Measurements from ENCODE around the gene HSPA12B. TPM values are rescaled to one million over a fixed set of nuclear protein-coding genes. Genes with fewer than 3 reads are reported as not detected.

HSPA12B gene
- total RNA-seq, 3 donors from 2014 or later (not counting 1 experiment from before 2014, with no cell fraction given) = not detected

GRCh38 chr20:3786126-3786484 is 53.6 kb downstream of the HSPA12B start:
- no peaks in the 10 kb centered on the region for H3K9me3 Mint-ChIP-seq
- Histone ChIP-seq H3K27ac (ENCODE audit: low read length) (peak overlapping the region; percentile 57), H3K4me3 (ENCODE audit: low read length) (peak overlapping the region; percentile 46), H3K36me3 (ENCODE audit: control insufficient read depth, insufficient read depth, low read length) (no peaks in the 10 kb centered on the region), H3K4me1 (ENCODE audit: control insufficient read depth, insufficient read depth, low read length) (peaks cover 29% of the 10 kb centered on the region), H3K27me3 (ENCODE audit: control insufficient read depth, insufficient read depth, low read length) (no peaks in the 10 kb centered on the region), H3K9me3 (ENCODE audit: control insufficient read depth, insufficient read depth, low read length) (no peaks in the 10 kb centered on the region)
- H3K36me3 Mint-ChIP-seq = no peaks in the 10 kb centered on the region
- WGBS (ENCODE audit: insufficient coverage) = 6% methylated on average over 35 of the region's 35 CpGs
- DNase-seq (peak in 1 of 2 donors; percentile 70), ATAC-seq (peak; percentile 26 to 38 (median 32))
- H3K27ac Mint-ChIP-seq = peak overlapping the region; percentile 48 to 51
- H3K27me3 Mint-ChIP-seq (ENCODE audit: low read depth in 2 of 2) = no peaks in the 10 kb centered on the region
- peak overlapping the region; percentile 84 for H3K4me3 Mint-ChIP-seq
- peaks cover 23 to 51% of the 10 kb centered on the region in 2 donors for H3K4me1 Mint-ChIP-seq
- intact Hi-C loops (cut with micrococcal nuclease) = loop anchor here (2.0 to 10.0 kb wide), 2 partner anchors 69 to 299 kb away; no protein-coding TSS in a partner anchor
- no peak for TF ChIP-seq CTCF (IDR thresholded peaks at IDR 0.05)

- no peaks in the 10 kb centered on the region for H3K9me3 Mint-ChIP-seq
- DNase-seq (peak; percentile 93), ATAC-seq (peak; percentile 93 to 98 (median 95))
- H3K4me3 Mint-ChIP-seq = peak within 1 kb of the TSS; percentile 84
- peaks cover 18 to 44% of the 10 kb centered on the region in 2 donors for H3K4me1 Mint-ChIP-seq
- peak within 1 kb of the TSS; percentile 57 for H3K27ac ChIP-seq (ENCODE audit: low read length)
- peak within 1 kb of the TSS; percentile 65 to 69 for H3K27ac Mint-ChIP-seq
- WGBS (ENCODE audit: insufficient coverage) = 1% methylated on average over 65 of the region's 70 CpGs
- H3K27me3 ChIP-seq (ENCODE audit: control insufficient read depth, insufficient read depth, low read length) = no peaks in the 10 kb centered on the region
- H3K36me3 Mint-ChIP-seq = no peaks in the 10 kb centered on the region
- peak; percentile 84 for TF ChIP-seq CTCF (IDR thresholded peaks at IDR 0.05)
- H3K4me3 ChIP-seq (ENCODE audit: low read length) = peak within 1 kb of the TSS; percentile 50
- no peaks in the 10 kb centered on the region for H3K27me3 Mint-ChIP-seq (ENCODE audit: low read depth in 2 of 2)
- peaks cover 25% of the 10 kb centered on the region for H3K4me1 ChIP-seq (ENCODE audit: control insufficient read depth, insufficient read depth, low read length)
- intact Hi-C loops (cut with micrococcal nuclease) = loop anchor here (1.0 to 10.0 kb wide), 3 partner anchors 34 to 298 kb away; partner anchors contain the start of gene AP5S1
- no peaks in the 10 kb centered on the region for H3K9me3 ChIP-seq (ENCODE audit: control insufficient read depth, insufficient read depth, low read length)
- no peaks in the 10 kb centered on the region for H3K36me3 ChIP-seq (ENCODE audit: control insufficient read depth, insufficient read depth, low read length)
These were observed 54.3 kb downstream of the HSPA12B start, which contains the start of gene CENPB for GRCh38 chr20:3786665-3787323. TSS of gene CENPB (minus strand) at chr20:3786740. CDS start at chr20:3786483, 257 bp downstream.

DNA sequence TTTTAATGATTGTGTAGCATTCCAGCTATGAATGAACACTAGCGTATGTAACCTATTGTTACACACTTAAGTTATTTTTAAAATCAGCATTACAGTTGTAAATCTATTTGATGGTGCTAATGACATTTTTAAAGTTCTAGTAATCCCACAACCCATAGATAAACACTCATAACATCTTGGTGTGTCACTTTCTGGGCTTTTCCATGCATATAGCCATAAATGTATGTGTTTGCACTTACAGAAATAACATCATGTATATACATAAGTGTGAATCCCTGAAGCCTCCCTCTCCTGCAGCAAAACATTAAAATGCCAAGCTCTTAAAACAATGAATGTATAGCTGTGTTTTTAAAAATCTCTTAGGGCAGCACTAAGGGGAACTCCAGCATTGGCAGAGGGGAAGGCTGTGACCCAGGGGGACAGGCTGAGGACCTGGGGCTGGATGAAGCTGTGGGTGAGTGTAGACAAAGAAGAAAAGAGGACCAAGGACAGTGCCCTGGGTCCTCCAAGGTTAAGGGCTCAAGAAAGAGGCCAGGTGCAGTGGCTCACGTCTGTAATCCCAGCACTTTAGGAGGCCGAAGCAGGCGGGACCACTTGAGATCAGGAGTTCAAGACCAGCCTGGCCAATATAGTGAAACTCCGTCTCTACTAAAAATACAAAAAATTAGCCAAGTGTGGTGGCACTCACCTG is 55.0 kb downstream of the HSPA12B start:
- intact Hi-C loops (cut with micrococcal nuclease) = loop anchor here (1.0 to 10.0 kb wide), 3 partner anchors 33 to 297 kb away; partner anchors contain the start of gene AP5S1
- 94% methylated on average over 4 of the region's 5 CpGs for WGBS (ENCODE audit: insufficient coverage)
- Mint-ChIP-seq H3K4me1 (peaks cover 15 to 40% of the 10 kb centered on the region in 2 donors), H3K36me3 (no peaks in the 10 kb centered on the region), H3K27ac (peak overlapping the region; percentile 44 to 65), H3K9me3 (no peaks in the 10 kb centered on the region), H3K4me3 (peak overlapping the region; percentile 74), H3K27me3 (ENCODE audit: low read depth in 2 of 2) (no peaks in the 10 kb centered on the region)
- no peaks in the 10 kb centered on the region for H3K27me3 ChIP-seq (ENCODE audit: control insufficient read depth, insufficient read depth, low read length)
- no peaks in the 10 kb centered on the region for H3K36me3 ChIP-seq (ENCODE audit: control insufficient read depth, insufficient read depth, low read length)
- H3K27ac ChIP-seq (ENCODE audit: low read length) = peak overlapping the region; percentile 25
- H3K4me1 ChIP-seq (ENCODE audit: control insufficient read depth, insufficient read depth, low read length) = peaks cover 25% of the 10 kb centered on the region
- no peak for TF ChIP-seq CTCF (IDR thresholded peaks at IDR 0.05)
- no peak for DNase-seq
- no peak for ATAC-seq
- H3K4me3 ChIP-seq (ENCODE audit: low read length) = peak overlapping the region; percentile 50
- no peaks in the 10 kb centered on the region for H3K9me3 ChIP-seq (ENCODE audit: control insufficient read depth, insufficient read depth, low read length)
